K562 (cell line): Measurements from ENCODE around the gene HDHD5.

Source experiments
- ARID4B ChIP-seq: sonication (generic); formaldehyde crosslinking; IDR thresholded peaks from 2 replicates; pipeline ENCODE4 v1.8.0; 2022; ENCODE audit warnings: mild to moderate bottlenecking, missing genetic modification reagents
- CTCF ChIP-seq, 3 experiments: IDR thresholded peaks in 2 of 3; conservative IDR thresholded peaks in 1 of 3; 2 replicates each; pipeline ENCODE4 v1.5.1; 2011 to 2012; ENCODE audit warnings: low read length in 3 of 3, mild to moderate bottlenecking in 3 of 3, control low read depth in 2 of 3, improper control_type of control experiment in 1 of 3, inconsistent platforms in 1 of 3, low read depth in 1 of 3, mixed read lengths in 1 of 3, moderate library complexity in 1 of 3; ENCODE audit not compliant: insufficient read depth in 2 of 3
- EGR1 ChIP-seq: fragments of 450-650 bp; conservative IDR thresholded peaks from 2 replicates; pipeline ENCODE4 v1.6.1; 2017; ENCODE audit warnings: mild to moderate bottlenecking
- GTF2F1 ChIP-seq: IDR thresholded peaks from 2 replicates; pipeline ENCODE4 v1.6.1; 2011; ENCODE audit warnings: low read depth, low read length, improper control_type of control experiment
- HIVEP1 ChIP-seq: fragments of 250-450 bp; sonication (Bioruptor Pico); IDR thresholded peaks from 2 replicates; pipeline ENCODE4 v1.4.0; 2020; ENCODE audit warnings: mild to moderate bottlenecking
- POLR2A ChIP-seq: fragments of 450-650 bp; conservative IDR thresholded peaks from 2 replicates; pipeline ENCODE4 v1.6.1; 2016
- POU5F1 ChIP-seq: fragments of 150-350 bp; IDR thresholded peaks from 2 replicates; pipeline ENCODE4 v1.6.1; 2014; ENCODE audit warnings: borderline replicate concordance, low read length, low read depth, mild to moderate bottlenecking; ENCODE audit not compliant: partially characterized antibody
- RAD51 ChIP-seq: fragments of 450-650 bp; IDR thresholded peaks from 2 replicates; pipeline ENCODE4 v1.7.1; 2016; ENCODE audit warnings: low read depth, mild to moderate bottlenecking, borderline replicate concordance
- SMAD3 ChIP-seq: fragments of 450-650 bp; formaldehyde crosslinking; conservative IDR thresholded peaks from 2 replicates; pipeline ENCODE4 v1.4.0; 2020; ENCODE audit warnings: mild to moderate bottlenecking
- TCF7L2 ChIP-seq: fragments of 150-350 bp; IDR thresholded peaks from 2 replicates; pipeline ENCODE4 v1.6.1; 2016; ENCODE audit warnings: low read depth, mild to moderate bottlenecking, low read length, moderate library complexity
- ZBTB1 ChIP-seq: sonication (generic); formaldehyde crosslinking; IDR thresholded peaks from 2 replicates; pipeline ENCODE4 v1.8.1; 2023; ENCODE audit warnings: missing genetic modification reagents, low read depth, mild to moderate bottlenecking, borderline replicate concordance
- ZFP1 ChIP-seq: fragments of 450-650 bp; formaldehyde crosslinking; IDR thresholded peaks from 2 replicates; pipeline ENCODE4 v1.4.0; 2020; ENCODE audit warnings: mild to moderate bottlenecking, mixed read lengths
- ZNF232 ChIP-seq: sonication (generic); formaldehyde crosslinking; IDR thresholded peaks from 2 replicates; pipeline ENCODE4 v1.8.0; 2022; ENCODE audit warnings: mild to moderate bottlenecking, missing genetic modification reagents
- TF ChIP-seq, protein P1 (sequence below): sonication (generic); formaldehyde crosslinking; IDR thresholded peaks from 2 replicates; pipeline ENCODE4 v1.8.1; 2023; ENCODE audit warnings: mild to moderate bottlenecking, missing genetic modification reagents

DNA sequence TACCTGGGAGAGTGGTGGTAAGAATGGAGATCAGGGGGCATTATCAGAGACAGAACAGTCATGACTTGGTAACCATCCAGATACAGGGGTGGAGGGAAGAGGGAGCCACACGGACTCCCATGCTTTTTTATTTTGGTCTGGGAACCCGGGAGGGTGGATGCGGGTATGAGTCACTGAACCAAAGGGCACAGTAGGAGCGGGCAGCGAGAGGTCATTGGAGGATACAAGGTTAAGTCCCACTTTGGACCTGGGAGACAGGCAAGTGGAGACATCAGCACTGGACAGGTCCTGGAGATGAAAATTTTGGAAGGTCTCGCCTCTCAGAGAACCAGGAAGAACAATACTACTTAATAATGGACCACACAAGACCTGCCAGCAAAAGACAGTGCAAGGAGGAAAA is 6.7 kb downstream of the HDHD5 start:
- TF ChIP-seq ZNF232 (CRISPR knock-in tag) (no peak), CTCF (IDR thresholded peaks at IDR 0.05 in 2 of 3, conservative IDR thresholded peaks at IDR 0.05 in 1 of 3; ENCODE audit: insufficient read depth in 2 of 3, low read depth in 1 of 3, low read length in 3 of 3) (no peak), POU5F1 (no peak), TCF7L2 (no peak), RAD51 (no peak), ZBTB1 (CRISPR knock-in tag) (no peak), EGR1 (no peak), GTF2F1 (no peak), ARID4B (CRISPR knock-in tag) (no peak), POLR2A (no peak), ZFP1 (CRISPR knock-in tag) (no peak), HIVEP1 (CRISPR knock-in tag) (no peak), SMAD3 (CRISPR knock-in tag) (no peak)
- TF ChIP-seq, protein P1, sequence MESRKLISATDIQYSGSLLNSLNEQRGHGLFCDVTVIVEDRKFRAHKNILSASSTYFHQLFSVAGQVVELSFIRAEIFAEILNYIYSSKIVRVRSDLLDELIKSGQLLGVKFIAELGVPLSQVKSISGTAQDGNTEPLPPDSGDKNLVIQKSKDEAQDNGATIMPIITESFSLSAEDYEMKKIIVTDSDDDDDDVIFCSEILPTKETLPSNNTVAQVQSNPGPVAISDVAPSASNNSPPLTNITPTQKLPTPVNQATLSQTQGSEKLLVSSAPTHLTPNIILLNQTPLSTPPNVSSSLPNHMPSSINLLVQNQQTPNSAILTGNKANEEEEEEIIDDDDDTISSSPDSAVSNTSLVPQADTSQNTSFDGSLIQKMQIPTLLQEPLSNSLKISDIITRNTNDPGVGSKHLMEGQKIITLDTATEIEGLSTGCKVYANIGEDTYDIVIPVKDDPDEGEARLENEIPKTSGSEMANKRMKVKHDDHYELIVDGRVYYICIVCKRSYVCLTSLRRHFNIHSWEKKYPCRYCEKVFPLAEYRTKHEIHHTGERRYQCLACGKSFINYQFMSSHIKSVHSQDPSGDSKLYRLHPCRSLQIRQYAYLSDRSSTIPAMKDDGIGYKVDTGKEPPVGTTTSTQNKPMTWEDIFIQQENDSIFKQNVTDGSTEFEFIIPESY (CRISPR knock-in tag), result no peak
